Choroid plexus epithelial cell (primary cell): ENCODE measurements around the gene AFG1L.
A peak's percentile ranks its signal among the peaks of the same experiment; 100 is the strongest.

Experiments
- DNase-seq: peaks from one replicate; pipeline ENCODE4 v3.0.0-alpha.2; 2010; ENCODE audit warnings: low read depth
- H3K4me3 ChIP-seq: 2 replicates; pipeline ENCODE4 v1.5.1; 2011; ENCODE audit warnings: low read depth, mild to moderate bottlenecking, control low read depth, low read length, moderate library complexity
- TF ChIP-seq, protein P1 (sequence below): conservative IDR thresholded peaks from 2 replicates; pipeline ENCODE4 v1.5.1; 2011; ENCODE audit warnings: low read depth, mild to moderate bottlenecking, control low read depth, inconsistent platforms, low read length, moderate library complexity

Gene AFG1L

DNA sequence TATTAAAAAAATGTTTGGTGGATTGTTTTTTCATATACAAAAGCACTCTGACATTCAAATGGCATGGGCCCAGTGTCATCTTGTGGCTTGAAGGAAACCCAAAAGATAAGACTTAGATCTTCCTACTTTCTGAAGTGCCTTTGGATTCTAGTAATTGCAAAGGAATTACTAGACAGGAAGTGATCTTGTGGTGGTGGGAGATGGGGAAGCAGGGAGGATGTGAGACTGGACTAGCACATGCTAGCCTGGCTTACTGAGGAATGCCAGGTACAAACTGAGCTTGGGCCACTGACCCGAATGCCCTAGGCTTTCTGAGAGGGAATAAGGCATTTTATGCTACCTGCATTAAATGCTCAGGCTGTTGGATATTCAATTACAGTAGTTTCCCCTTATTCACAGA lies 59.0 kb downstream of the AFG1L start:
- TF ChIP-seq, protein P1, sequence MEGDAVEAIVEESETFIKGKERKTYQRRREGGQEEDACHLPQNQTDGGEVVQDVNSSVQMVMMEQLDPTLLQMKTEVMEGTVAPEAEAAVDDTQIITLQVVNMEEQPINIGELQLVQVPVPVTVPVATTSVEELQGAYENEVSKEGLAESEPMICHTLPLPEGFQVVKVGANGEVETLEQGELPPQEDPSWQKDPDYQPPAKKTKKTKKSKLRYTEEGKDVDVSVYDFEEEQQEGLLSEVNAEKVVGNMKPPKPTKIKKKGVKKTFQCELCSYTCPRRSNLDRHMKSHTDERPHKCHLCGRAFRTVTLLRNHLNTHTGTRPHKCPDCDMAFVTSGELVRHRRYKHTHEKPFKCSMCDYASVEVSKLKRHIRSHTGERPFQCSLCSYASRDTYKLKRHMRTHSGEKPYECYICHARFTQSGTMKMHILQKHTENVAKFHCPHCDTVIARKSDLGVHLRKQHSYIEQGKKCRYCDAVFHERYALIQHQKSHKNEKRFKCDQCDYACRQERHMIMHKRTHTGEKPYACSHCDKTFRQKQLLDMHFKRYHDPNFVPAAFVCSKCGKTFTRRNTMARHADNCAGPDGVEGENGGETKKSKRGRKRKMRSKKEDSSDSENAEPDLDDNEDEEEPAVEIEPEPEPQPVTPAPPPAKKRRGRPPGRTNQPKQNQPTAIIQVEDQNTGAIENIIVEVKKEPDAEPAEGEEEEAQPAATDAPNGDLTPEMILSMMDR: no peak

GRCh38 chr6:108355120-108355519 lies 60.3 kb downstream of the AFG1L start:
- TF ChIP-seq, protein P1: no peak
- H3K4me3 ChIP-seq: no peak overlapping the region
- DNase-seq: no peak

More for the DNA sequence above, 59.0 kb downstream of the AFG1L start:
- DNase-seq: no peak
- no peak overlapping the region for H3K4me3 ChIP-seq

DNA sequence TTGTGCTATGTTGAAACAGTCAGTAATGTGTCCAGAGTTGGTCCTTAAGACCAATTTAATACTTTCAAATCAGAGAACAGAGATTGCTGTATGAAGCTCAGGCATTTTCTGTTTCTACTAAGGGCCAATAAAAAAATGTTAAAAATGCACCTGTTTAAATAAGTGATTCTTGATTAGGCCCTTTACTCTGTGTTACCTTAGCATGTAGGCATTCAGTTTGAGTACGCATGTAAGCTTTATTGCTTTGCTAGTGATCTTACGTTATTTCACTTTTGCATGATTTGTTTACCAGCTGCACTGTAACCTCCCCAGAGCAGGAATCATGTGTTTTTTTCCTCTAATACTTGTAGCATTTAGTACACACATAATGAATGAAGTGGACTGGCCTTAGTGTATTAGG lies 61.0 kb downstream of the AFG1L start:
- H3K4me3 ChIP-seq: no peak overlapping the region
- TF ChIP-seq, protein P1: no peak

DNA sequence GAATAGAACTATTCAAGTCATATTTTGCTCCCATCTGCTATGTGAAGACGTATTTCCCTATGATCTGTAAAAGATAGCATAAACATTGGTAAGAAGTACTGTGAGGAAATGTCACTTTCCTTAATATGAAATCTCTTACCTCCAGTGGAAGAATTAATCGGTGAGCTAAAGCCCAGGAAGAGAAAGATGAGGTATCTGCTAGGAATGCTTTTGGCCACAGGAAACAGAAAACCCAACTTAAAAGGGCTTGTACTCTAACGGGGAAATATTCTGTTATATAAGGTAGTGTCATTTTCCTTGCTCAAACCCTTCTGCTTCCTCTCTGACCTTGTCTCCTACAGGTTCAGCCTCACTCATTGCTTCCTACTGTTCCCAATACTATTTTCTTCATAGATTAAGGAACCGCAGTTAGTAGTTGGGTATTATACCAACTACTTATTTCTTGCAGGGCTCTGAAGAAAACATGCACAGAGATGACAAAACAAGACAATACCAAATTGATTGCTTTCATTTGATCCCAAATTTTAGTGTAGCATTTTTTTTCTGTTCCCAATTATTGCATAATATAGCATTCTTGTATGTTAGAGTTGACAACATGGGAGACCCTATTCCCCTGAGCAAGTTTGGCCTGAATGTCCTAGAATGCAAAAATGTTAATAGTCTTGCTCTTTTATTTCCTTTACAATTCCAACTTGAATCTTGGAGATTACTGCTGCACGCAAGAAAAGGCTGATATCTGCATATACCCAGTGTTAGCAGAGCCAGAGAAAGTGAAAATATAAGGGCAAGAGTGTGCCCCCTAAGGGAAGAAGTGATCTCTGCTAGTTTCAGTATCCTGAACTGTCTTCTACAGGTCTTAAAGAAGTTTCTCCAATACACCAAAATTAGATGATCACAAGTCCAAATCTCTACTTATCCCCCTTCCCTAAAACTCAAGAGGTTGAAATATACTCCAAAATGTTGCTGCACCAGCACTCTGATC lies 65.3 kb downstream of the AFG1L start:
- TF ChIP-seq, protein P1: peak; percentile 32
- peak; percentile 48 for DNase-seq
- no peak overlapping the region for H3K4me3 ChIP-seq

More for the DNA sequence above, 61.0 kb downstream of the AFG1L start:
- DNase-seq: no peak

- H3K4me3 ChIP-seq: no peak overlapping the region
- DNase-seq: no peak
- TF ChIP-seq, protein P1: no peak
Measured at GRCh38 chr6:108360919-108361311, 66.1 kb downstream of the AFG1L start.

GRCh38 chr6:108361312-108361932 lies 66.6 kb downstream of the AFG1L start:
- TF ChIP-seq, protein P1: no peak
- no peak for DNase-seq
- no peak overlapping the region for H3K4me3 ChIP-seq
